Measurements from ENCODE around the gene ZC4H2. TPM values are rescaled to one million over a fixed set of nuclear protein-coding genes. Genes with fewer than 3 reads are reported as not detected.

ZC4H2 gene
- 0.66 and 3.7 TPM in 2 replicates for total RNA-seq

GRCh38 chrX:64975989-64976672 lies at the start of gene ZC4H2:
Gene ZC4H2 (minus strand): TSS chrX:64976450. CDS start chrX:64976377, 73 bp downstream.

Other genes starting within 250 kb of the ZC4H2 start
- 0.43 TPM in 1 of 2 replicates, not detected in the other for gene ZC3H12B, start 58.4 kb upstream of the ZC4H2 start, total RNA-seq

Measured in placental pericyte (primary cell).